Stimulated activated CD4-positive, alpha-beta T cell treated with anti-CD3 and anti-CD28 coated beads, Interleukin-2, amount 100 ng/mL, for 48 hours (primary cell): ENCODE measurements around the gene OR7A10.
"Not testable (repeated sequence)": the region's sequence is repeated elsewhere in the genome, so short reads cannot be mapped to it uniquely, and the experiment has no call there.

Source experiments
- DNase-seq, 2 donors: peaks; one replicate each; pipeline ENCODE4 v3.0.0-alpha.2; 2020

The OR7A10 gene

DNA sequence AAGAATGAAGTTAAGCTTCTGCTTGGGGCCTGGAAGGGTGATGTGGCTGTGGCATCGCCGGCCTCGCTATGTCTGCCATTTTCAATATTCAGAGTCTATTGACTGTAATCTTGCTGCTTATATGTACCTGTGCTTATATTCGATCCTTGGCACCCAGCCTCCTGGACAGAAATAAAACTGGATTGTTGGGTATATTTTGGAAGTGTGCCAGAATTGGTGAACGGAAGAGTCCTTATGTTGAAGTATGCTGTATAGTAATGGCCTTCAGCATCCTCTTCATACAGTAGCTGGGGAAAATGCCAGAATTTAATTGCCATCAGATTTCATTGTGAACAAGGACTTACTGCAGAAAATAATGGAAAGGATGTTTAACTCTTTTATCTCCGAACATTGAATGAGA lies 56.5 kb downstream of the OR7A10 start:
- DNase-seq = not testable (repeated sequence)
